Stimulated activated CD8-positive, alpha-beta memory T cell treated with anti-CD3 and anti-CD28 coated beads, Interleukin-15, amount 100 ng/mL, for 24 hours (primary cell): ENCODE measurements around the gene SDK1.

ENCODE experiments used
- DNase-seq: peaks from one replicate; pipeline ENCODE4 v3.0.0-alpha.2; 2020; ENCODE audit warnings: low read depth

SDK1 gene

DNA sequence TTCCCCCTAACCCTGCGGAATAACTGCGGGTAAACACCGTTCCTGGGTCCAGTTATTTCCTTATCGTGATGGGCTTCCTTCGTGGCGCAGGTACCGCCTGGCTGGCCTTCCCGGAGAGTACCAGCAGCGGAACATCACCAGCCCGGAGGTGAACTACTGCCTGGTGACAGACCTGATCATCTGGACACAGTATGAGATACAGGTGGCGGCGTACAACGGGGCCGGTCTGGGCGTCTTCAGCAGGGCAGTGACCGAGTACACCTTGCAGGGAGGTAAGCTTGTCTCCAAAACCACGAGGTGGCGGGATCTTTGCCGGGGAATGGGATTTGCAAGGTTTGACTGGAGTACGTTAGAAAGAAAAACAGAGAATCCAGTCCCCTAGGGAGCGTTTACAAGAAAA, 716.0 kb downstream of the SDK1 start:
- no peak for DNase-seq

- DNase-seq = no peak
Measured at GRCh38 chr7:4017785-4018184, 716.7 kb downstream of the SDK1 start.

DNA sequence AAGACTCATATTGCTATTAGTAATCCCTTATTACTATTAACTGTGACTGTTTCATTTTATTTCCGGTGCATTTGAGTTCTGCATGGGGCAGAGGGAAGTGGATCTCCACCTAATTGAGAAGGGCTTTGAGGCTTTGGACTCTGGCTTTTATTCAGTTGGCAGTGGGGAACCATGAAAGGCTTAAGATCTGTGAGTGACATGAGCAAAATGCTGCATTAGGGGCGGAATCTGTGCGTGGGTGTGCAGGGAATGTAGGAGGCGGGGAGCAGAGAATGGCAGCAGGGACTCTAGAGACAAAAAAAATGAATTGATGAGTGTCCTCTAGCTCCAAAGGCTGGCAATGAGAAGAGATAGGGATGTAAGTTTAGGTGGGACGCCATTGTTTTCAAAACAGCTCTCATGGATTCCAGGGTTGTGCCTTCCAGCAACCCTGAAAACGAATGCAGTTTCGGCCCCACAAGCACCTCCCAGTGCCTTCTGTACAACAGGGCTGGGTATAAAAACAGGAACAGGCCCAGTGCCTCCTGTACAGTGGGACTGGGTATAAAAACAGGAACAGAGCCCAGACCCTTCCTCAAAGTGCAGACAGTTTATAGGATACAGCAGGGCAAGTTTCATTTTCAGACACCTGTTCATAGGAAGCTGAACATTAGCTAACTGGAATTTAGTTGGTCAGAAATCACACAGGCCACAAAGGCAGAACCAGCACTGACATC, 717.7 kb downstream of the SDK1 start:
- DNase-seq = no peak

GRCh38 chr7:4020086-4020485, 719.0 kb downstream of the SDK1 start:
- no peak for DNase-seq

GRCh38 chr7:4021413-4021812, 720.4 kb downstream of the SDK1 start:
- no peak for DNase-seq

GRCh38 chr7:4022265-4022664, 721.2 kb downstream of the SDK1 start:
- no peak for DNase-seq

- DNase-seq = no peak
Measured at GRCh38 chr7:4023502-4023901, 722.5 kb downstream of the SDK1 start.

- DNase-seq = no peak
Measured at GRCh38 chr7:4024133-4024532, 723.1 kb downstream of the SDK1 start.

DNA sequence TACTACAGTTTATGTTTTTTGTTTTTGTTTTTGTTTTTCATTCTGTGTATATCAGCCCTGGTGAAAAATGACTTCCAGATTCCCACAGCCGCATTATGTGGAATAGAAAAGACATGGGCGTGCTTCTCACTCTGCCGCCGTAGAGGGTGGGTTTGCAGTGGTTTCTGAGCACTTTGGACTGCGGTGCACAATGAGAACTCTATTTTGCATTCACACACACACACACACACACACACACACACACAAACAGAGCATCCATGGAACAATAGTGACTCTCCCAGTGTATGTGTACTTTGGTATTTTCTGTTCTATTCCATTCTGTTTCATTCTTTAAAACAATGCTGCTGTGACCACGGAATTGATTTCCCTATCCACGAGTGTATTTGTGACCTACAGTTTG, 723.8 kb downstream of the SDK1 start:
- DNase-seq = no peak

DNA sequence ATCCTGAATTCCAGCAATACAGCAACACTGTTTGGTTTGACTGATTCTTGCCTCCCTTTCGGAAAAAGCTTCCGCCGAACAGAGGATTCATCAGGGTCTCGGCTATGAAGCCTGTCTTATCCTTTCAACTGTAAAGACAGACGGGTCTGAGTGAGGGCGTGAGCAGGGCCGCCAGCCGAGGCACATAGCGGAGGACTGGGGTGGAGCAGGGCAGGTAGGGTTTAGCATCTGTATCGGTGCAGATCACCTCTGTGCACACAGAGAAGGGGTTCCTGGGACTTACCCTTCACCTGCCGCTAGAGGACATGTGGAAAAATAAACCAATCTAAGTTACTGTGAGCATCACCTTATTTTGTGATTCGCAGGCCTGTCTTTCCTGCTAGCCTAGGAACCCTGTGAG, 724.2 kb downstream of the SDK1 start:
- no peak for DNase-seq

- no peak for DNase-seq
Measured at GRCh38 chr7:4025694-4026615, 724.9 kb downstream of the SDK1 start.

DNA sequence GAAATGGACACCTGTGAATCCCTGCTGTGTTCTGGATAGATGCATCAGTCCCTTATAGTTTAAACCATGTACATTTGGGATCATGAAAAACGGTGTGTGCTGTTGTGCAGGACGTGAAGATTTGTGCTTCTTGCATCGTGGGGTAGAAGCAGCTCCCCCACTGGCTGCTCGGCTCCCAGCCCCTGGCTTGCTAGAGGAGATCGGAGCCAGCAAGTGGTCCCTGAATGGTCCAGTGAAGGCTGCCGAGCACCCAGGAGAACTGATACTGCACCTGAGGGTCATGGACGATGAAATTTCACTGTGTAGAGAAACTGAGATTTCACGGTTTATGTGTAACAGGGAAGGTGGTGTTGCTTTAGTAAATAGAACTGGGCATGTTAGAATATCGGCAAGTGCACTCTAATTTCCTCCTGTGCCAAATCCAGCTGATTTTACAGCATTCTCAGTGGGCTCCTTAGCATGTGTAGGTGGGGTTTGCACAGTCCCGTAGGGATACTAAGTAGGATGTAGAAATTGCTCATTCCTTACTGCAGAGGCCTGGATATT, 726.0 kb downstream of the SDK1 start:
- DNase-seq = no peak

- DNase-seq = no peak
Measured at GRCh38 chr7:4028221-4028620, 727.2 kb downstream of the SDK1 start.

- no peak for DNase-seq
Measured at GRCh38 chr7:4029941-4030340, 728.9 kb downstream of the SDK1 start.

DNA sequence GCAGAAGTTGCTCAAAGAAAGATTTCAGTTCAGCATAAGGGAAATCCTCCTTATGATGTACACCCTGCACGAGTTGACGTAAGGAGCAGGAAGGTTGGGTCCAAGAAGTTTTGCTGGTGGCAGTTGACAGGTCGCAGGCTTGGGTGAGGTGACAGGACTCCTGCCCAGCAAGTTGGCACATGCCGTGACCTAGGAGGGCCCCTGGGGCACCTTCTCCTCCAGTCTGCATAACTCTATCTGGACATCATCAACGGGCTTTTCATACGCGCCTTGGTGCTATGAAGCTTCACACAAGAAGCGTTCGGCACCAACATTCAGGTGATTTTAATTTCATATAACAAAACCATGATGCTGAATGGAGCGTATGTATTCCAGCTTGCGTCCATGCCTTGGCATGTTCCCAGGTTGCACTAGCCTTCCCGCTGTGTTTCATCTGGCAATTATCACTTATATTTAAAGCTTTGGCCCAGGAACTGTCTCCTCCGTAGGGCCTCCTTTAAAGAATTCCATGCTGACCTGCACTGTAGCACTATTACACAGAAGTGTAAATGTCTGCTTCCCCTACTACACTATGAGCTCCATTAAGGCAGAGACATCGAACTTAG, 729.4 kb downstream of the SDK1 start:
- DNase-seq = no peak

- no peak for DNase-seq
Measured at GRCh38 chr7:4033996-4034395, 732.9 kb downstream of the SDK1 start.

DNA sequence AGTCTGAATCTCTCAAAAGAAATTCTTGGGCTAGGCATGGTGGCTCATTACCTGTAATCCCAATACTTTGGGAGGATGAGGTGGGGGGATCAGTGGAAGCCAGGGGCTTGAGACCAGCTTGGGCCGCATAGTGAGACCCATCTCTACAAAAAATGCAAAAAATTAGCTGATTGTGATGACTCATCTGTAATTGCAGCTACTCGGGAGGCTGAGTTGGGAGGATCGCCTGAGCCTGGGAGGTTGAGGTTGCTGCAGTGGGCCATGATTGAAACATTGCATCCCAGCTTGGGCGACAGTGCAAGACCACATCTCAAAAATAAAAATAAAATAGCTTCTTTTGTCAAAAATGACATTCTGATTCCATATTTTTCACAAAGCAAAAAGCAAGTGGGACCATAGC, 736.3 kb downstream of the SDK1 start:
- no peak for DNase-seq

- no peak for DNase-seq
Measured at GRCh38 chr7:4037877-4038276, 736.8 kb downstream of the SDK1 start.

GRCh38 chr7:4040109-4040928, 739.3 kb downstream of the SDK1 start:
- no peak for DNase-seq

- no peak for DNase-seq
Measured at GRCh38 chr7:4042402-4043045, 741.5 kb downstream of the SDK1 start.

- DNase-seq = no peak
Measured at GRCh38 chr7:4043988-4044387, 742.9 kb downstream of the SDK1 start.
